LNCaP clone FGC (cell line): Measurements from ENCODE around the gene SLC34A1.

Experiments
- DNase-seq: peaks from one replicate; pipeline ENCODE4 v3.0.0-alpha.2; 2011; ENCODE audit warnings: low read depth
- H3K4me3 ChIP-seq: 2 replicates; pipeline ENCODE4 v1.5.1; 2011; ENCODE audit warnings: mild to moderate bottlenecking, low read depth, low read length, control low read depth
- TF ChIP-seq, protein P1 (sequence below): IDR thresholded peaks from 2 replicates; pipeline ENCODE4 v1.5.1; 2012; ENCODE audit warnings: mild to moderate bottlenecking; ENCODE audit not compliant: control insufficient read depth, insufficient read depth; ENCODE audit errors: extremely low read depth

The SLC34A1 gene

DNA sequence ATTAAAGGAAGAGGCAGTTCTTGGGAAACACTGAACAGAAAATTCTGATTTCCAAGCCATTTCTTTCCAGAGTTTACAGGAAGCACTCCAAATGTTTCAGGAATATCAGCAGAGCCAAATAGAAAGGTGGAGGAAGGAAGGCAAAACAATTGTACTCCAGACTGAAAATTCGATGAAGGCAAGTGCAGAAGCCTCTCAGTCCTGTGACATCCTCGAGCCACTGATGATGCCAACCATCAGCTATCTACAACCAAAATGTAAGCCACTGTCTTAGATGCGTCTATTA lies 34.9 kb upstream of the SLC34A1 start:
- DNase-seq: no peak
- no peak overlapping the region for H3K4me3 ChIP-seq
- TF ChIP-seq, protein P1, sequence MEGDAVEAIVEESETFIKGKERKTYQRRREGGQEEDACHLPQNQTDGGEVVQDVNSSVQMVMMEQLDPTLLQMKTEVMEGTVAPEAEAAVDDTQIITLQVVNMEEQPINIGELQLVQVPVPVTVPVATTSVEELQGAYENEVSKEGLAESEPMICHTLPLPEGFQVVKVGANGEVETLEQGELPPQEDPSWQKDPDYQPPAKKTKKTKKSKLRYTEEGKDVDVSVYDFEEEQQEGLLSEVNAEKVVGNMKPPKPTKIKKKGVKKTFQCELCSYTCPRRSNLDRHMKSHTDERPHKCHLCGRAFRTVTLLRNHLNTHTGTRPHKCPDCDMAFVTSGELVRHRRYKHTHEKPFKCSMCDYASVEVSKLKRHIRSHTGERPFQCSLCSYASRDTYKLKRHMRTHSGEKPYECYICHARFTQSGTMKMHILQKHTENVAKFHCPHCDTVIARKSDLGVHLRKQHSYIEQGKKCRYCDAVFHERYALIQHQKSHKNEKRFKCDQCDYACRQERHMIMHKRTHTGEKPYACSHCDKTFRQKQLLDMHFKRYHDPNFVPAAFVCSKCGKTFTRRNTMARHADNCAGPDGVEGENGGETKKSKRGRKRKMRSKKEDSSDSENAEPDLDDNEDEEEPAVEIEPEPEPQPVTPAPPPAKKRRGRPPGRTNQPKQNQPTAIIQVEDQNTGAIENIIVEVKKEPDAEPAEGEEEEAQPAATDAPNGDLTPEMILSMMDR: no peak

DNA sequence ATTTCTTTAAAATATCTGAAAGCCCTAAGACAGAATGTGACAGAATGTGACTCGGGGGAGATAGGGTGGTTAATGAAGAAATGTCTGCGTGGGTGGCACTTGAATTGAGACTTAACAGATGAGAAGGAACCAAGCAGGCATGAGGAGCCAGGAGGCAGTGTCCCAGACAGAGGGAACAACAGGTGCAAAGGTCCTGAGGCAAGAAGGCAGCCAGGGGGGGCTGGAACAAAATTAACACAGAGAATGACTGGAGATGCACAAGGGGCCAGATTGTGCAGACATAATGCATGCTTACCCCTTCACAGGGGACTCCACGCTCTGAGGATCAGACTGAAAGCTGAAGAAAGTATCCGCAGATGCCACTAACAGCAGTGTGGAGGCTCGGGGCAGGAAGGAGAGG lies 34.5 kb upstream of the SLC34A1 start:
- TF ChIP-seq, protein P1: no peak
- H3K4me3 ChIP-seq: peak overlapping the region; percentile 95; the same call in 1 of the 2 replicates
- DNase-seq: no peak

DNA sequence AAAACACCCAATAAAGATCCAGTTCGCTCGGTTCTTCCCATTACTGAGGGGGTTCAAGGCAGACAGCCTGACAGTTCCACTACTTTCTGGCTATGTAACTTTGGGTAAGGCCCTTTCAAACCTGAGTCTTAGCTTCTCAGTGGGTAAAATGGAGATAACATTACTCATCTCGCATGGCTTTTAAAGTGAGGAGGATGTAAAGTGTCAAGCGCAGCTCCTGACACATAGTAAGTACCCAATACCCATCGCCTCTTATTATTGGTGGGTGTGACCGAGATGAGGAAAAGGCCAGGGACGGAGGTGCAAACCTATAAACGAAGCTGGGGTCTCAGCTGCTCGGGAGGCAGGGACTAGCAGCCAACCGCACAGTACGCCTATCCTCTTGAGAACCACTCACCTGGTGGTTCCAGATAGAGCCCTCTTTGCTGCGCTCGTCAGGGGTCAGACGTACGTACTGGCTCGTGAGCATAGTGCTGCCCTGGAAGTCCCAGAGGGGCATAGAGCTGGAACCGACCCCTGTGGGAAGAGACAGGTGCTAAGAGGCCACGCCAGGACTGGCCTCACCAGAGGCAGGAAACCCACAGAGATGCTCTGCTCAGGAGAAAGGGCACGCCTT lies 33.4 kb upstream of the SLC34A1 start:
- TF ChIP-seq, protein P1: no peak
- H3K4me3 ChIP-seq: peak overlapping the region; percentile 95
- DNase-seq: no peak

DNA sequence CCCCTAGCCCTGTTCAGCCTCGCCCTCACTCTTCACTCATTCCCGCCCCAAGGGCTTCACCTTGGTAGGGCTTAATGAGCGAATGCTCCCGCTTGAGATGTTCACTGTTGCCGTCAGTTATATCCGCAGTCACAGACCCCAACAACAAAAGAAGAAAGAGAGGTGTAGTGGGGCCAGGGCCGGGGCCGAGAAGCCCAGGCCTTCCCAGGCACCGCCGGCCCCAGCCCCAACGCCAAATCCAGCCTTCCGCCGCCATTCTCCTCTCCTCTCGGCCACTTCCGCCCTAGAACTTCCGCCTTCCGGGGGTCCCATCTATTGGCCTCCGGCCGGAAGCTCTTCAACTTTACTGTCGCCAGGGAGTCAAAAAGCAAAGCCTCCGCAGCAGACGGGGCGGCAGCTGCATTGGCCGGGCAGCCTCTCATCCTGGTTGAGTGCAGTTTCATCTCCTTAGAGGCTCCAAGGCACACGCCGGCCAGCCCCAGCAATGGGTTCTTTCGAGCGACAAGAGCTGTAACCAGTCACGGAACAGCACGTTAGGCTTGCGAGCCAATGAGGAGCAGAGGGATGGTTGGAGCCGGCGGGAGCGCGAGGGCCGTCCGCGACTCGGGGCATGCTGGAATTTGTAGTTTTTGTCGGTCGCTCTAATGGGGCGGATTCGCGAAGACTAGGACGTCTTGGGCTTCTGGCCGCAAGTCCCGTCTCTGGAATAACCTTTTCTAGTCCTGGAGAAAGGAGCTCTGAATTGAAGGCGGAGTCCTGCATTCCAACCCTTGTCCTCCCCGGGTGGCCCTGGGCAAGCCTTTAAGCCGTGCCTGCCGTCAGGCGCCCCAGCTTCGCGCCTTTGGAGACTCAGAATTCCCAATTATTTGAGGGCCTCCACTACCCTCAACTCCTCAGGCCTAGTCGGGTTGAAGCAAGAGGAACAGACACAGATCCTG lies 32.6 kb upstream of the SLC34A1 start, which contains the start of gene LMAN2:
Gene LMAN2 (minus strand): TSS at position 277 of the 938 bp plus-strand sequence. CDS start 21 bp downstream, at position 256.
- TF ChIP-seq, protein P1: no peak
- H3K4me3 ChIP-seq: peak within 1 kb of the TSS; percentile 95

DNA sequence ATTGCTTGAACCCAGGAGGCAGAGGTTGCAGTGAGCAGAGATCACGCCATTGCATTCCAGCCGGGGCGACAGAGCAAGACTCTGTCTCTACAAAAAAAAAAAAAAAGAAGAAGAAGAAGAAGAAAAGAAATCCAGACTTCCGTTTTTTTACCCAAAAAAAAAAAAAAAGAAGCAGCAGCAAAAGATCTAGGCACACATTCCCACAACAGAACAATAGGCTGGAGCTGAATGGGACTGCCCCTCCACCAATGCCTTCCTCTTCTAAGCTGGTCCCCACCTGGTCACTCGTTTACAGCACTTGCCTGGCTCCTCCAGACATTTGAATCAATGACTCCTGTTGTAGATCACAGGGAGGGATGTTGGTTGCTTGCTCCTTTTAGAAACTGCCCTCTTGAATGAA lies 31.1 kb upstream of the SLC34A1 start:
- no peak for DNase-seq
- TF ChIP-seq, protein P1: no peak
- no peak overlapping the region for H3K4me3 ChIP-seq

More for the DNA sequence above, 32.6 kb upstream of the SLC34A1 start, which contains the start of gene LMAN2:
- DNase-seq: peak; percentile 89

DNA sequence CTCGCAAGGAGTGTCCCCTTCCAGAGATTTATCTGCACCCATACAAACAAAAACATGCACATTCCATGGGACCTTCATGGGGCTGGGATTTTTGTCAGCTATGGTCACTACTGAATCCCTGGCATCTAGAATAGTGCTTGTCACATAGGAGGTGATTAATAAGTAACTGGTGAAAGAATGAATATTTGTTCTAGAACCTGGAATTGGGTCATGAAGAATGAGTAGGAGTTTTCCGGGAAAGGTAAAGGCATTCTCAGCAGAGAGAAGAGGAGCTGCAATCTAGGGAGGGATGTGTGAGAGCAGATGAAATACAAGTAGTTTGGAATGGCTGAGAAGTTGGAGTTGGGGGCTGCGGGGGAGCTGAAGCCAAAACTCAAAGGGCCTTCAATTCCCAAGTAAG lies 30.0 kb upstream of the SLC34A1 start:
- TF ChIP-seq, protein P1: no peak
- DNase-seq: no peak
- no peak overlapping the region for H3K4me3 ChIP-seq
